Measurements from ENCODE around the gene SSC5D.

- TF ChIP-seq CTCF (conservative IDR thresholded peaks at IDR 0.05 in 1 of 2, IDR thresholded peaks at IDR 0.05 in 1 of 2; ENCODE audit: low read depth in 1 of 2, low read length in 2 of 2) (no peak), EZH2 (IDR thresholded peaks at IDR 0.05; ENCODE audit: low read length, missing control alignments) (peak; percentile 51)
These were observed 47.7 kb upstream of the SSC5D start for GRCh38 chr19:55440411-55441105.

All from fibroblast of lung (primary cell).